ENCODE data around the gene RNF151. TPM values are rescaled to one million over a fixed set of nuclear protein-coding genes. Genes with fewer than 3 reads are reported as not detected.
"Not testable (repeated sequence)": the region's sequence is repeated elsewhere in the genome, so short reads cannot be mapped to it uniquely, and the experiment has no call there.

Gene RNF151
- polyA plus RNA-seq, 1 donor from 2014 or later: not detected

GRCh38 chr16:1938316-1938715 is 28.3 kb upstream of the RNF151 start:
- H4K20me1 ChIP-seq (ENCODE audit: insufficient read depth): no peaks in the 10 kb centered on the region
- H3K79me2 ChIP-seq (replicated peaks; ENCODE audit: insufficient read depth, low read length): no peaks in the 10 kb centered on the region
- no peaks in the 10 kb centered on the region for H3K36me3 ChIP-seq (ENCODE audit: insufficient read depth, low read length)
- no peak overlapping the region for H3K27ac ChIP-seq (ENCODE audit: low read length)
- no peaks in the 10 kb centered on the region for H3F3A ChIP-seq (ENCODE audit: insufficient read depth, low read length, poor library complexity, severe bottlenecking)
- no peaks in the 10 kb centered on the region for H3K9me2 ChIP-seq (ENCODE audit: insufficient read depth, low read length)
- TF ChIP-seq REST (IDR thresholded peaks at IDR 0.05; ENCODE audit: borderline replicate concordance) (no peak), SMC3 (conservative IDR thresholded peaks at IDR 0.05; ENCODE audit: poor library complexity) (no peak), EZH2 (IDR thresholded peaks at IDR 0.05; ENCODE audit: borderline replicate concordance, insufficient read depth, low read length, poor library complexity, severe bottlenecking) (no peak), TAF1 (IDR thresholded peaks at IDR 0.05; ENCODE audit: low read depth) (no peak), POLR2AphosphoS5 (IDR thresholded peaks at IDR 0.05) (no peak), RAD21 (conservative IDR thresholded peaks at IDR 0.05) (no peak), MXI1 (conservative IDR thresholded peaks at IDR 0.05; ENCODE audit: poor library complexity, severe bottlenecking) (no peak), EP300 (conservative IDR thresholded peaks at IDR 0.05; ENCODE audit: poor library complexity, severe bottlenecking) (no peak)
- TF ChIP-seq, protein P1, sequence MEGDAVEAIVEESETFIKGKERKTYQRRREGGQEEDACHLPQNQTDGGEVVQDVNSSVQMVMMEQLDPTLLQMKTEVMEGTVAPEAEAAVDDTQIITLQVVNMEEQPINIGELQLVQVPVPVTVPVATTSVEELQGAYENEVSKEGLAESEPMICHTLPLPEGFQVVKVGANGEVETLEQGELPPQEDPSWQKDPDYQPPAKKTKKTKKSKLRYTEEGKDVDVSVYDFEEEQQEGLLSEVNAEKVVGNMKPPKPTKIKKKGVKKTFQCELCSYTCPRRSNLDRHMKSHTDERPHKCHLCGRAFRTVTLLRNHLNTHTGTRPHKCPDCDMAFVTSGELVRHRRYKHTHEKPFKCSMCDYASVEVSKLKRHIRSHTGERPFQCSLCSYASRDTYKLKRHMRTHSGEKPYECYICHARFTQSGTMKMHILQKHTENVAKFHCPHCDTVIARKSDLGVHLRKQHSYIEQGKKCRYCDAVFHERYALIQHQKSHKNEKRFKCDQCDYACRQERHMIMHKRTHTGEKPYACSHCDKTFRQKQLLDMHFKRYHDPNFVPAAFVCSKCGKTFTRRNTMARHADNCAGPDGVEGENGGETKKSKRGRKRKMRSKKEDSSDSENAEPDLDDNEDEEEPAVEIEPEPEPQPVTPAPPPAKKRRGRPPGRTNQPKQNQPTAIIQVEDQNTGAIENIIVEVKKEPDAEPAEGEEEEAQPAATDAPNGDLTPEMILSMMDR (IDR thresholded peaks at IDR 0.05; ENCODE audit: poor library complexity, severe bottlenecking): no peak
- no peak overlapping the region for H2AFZ ChIP-seq (ENCODE audit: low read depth, low read length)
- no peak overlapping the region for H3K9ac ChIP-seq (ENCODE audit: low read length)
- H3K4me2 ChIP-seq (ENCODE audit: low read length): no peak overlapping the region
- H3K4me3 ChIP-seq (ENCODE audit: low read length): no peak overlapping the region
- H3K9me3 ChIP-seq (ENCODE audit: low read length): no peaks in the 10 kb centered on the region
- no peaks in the 10 kb centered on the region for H3K27me3 ChIP-seq (ENCODE audit: insufficient read depth, low read depth, low read length)

- Histone ChIP-seq H3K36me3 (ENCODE audit: insufficient read depth, low read length) (no peaks in the 10 kb centered on the region), H3F3A (ENCODE audit: insufficient read depth, low read length, poor library complexity, severe bottlenecking) (no peaks in the 10 kb centered on the region), H3K9me2 (ENCODE audit: insufficient read depth, low read length) (no peaks in the 10 kb centered on the region), H4K20me1 (ENCODE audit: insufficient read depth) (no peaks in the 10 kb centered on the region), H3K79me2 (replicated peaks; ENCODE audit: insufficient read depth, low read length) (no peaks in the 10 kb centered on the region), H3K9me3 (ENCODE audit: low read length) (no peaks in the 10 kb centered on the region), H2AFZ (ENCODE audit: low read depth, low read length) (no peak overlapping the region), H3K4me3 (ENCODE audit: low read length) (no peak overlapping the region), H3K27ac (ENCODE audit: low read length) (no peak overlapping the region), H3K4me2 (ENCODE audit: low read length) (no peak overlapping the region), H3K9ac (ENCODE audit: low read length) (no peak overlapping the region), H3K27me3 (ENCODE audit: insufficient read depth, low read depth, low read length) (no peaks in the 10 kb centered on the region)
- TF ChIP-seq POLR2AphosphoS5 (IDR thresholded peaks at IDR 0.05): no peak
- no peak for TF ChIP-seq REST (IDR thresholded peaks at IDR 0.05; ENCODE audit: borderline replicate concordance)
- no peak for TF ChIP-seq EP300 (conservative IDR thresholded peaks at IDR 0.05; ENCODE audit: poor library complexity, severe bottlenecking)
- TF ChIP-seq, protein P1 (IDR thresholded peaks at IDR 0.05; ENCODE audit: poor library complexity, severe bottlenecking): no peak
- TF ChIP-seq EZH2 (IDR thresholded peaks at IDR 0.05; ENCODE audit: borderline replicate concordance, insufficient read depth, low read length, poor library complexity, severe bottlenecking): no peak
- no peak for TF ChIP-seq TAF1 (IDR thresholded peaks at IDR 0.05; ENCODE audit: low read depth)
- TF ChIP-seq MXI1 (conservative IDR thresholded peaks at IDR 0.05; ENCODE audit: poor library complexity, severe bottlenecking): no peak
- TF ChIP-seq SMC3 (conservative IDR thresholded peaks at IDR 0.05; ENCODE audit: poor library complexity): no peak
- no peak for TF ChIP-seq RAD21 (conservative IDR thresholded peaks at IDR 0.05)
Observed at GRCh38 chr16:1938910-1939309, 27.7 kb upstream of the RNF151 start.

DNA sequence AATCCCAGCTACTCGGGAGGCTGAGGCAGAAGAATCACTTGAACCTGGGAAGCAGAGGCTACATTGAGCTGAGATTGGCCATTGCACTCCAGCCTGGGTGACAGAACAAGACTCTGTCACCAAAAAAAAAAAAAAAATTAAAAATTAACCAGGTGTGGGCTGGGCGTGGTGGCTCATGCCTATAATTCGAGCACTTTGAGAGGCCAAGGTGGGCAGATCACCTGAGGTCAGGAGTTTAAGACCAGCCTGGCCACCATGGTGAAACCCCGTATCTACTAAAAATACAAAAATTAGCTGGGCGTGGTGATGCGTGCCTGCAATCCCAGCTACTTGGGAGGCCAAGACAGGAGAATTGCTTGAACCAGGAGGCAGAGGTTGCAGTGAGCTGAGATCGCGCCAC is 26.8 kb upstream of the RNF151 start:
- not testable (repeated sequence) for H3K9ac ChIP-seq (ENCODE audit: low read length); H4K20me1 ChIP-seq (ENCODE audit: insufficient read depth); H2AFZ ChIP-seq (ENCODE audit: low read depth, low read length); H3K36me3 ChIP-seq (ENCODE audit: insufficient read depth, low read length); H3K4me2 ChIP-seq (ENCODE audit: low read length); H3K9me3 ChIP-seq (ENCODE audit: low read length); H3K27ac ChIP-seq (ENCODE audit: low read length); H3K27me3 ChIP-seq (ENCODE audit: insufficient read depth, low read depth, low read length); H3K79me2 ChIP-seq (replicated peaks; ENCODE audit: insufficient read depth, low read length); H3K9me2 ChIP-seq (ENCODE audit: insufficient read depth, low read length); H3K4me3 ChIP-seq (ENCODE audit: low read length); H3F3A ChIP-seq (ENCODE audit: insufficient read depth, low read length, poor library complexity, severe bottlenecking)

All from neural cell (in vitro differentiated cells).